Measurements from ENCODE around the gene ZBTB24. TPM values are rescaled to one million over a fixed set of nuclear protein-coding genes. Genes with fewer than 3 reads are reported as not detected.
"Not testable (repeated sequence)": the region's sequence is repeated elsewhere in the genome, so short reads cannot be mapped to it uniquely, and the experiment has no call there.

ZBTB24 gene
- polyA plus RNA-seq: 1 to 10 TPM; 1.4 to 2.9 (median 1.7) TPM

DNA sequence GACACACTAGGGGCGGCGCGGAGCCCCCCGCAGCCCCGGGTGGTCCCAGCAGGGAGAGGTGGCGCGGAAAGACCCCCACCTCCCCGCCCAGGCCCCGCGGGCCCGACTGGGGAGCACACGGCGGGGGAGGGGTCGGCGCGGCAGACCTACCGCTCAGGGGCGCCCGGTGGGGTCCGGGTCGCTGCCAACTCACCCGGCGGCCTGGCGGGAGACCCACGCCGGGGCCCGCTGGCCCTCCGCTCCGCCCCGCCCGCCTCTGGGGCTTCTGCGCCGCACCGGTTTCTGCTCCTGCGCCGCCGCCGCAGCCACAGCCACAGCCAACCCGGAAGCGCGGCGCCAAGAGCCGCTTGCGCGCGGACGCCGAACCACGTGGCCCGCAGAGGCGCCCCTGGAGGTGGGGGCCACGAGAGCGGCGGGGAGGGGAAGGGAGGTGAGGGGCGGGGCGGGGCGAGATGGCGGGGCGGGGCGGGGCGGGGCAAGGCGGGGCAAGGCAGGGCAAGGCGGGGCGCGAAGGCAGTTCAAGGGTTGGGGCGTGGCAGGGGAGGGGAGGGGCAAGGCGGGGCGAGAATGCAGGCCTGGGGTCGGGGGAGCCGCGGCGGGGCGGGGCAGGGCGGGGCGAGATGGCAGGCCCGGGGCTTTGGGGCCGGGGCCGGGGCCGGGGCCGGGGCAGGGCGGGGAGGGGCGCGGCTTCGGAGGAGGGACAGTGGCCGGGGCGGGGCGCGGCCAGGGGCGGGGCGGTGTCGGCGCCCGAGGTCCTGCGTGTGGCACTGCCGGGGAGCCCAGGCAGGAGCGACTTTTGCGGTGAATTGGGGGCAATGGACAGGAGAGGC lies at the start of gene ZBTB24:
Gene ZBTB24 (minus strand): TSS at position 315 of the 830 bp plus-strand sequence. CDS start 1,193 bp downstream, outside the sequence.
- H3K27ac ChIP-seq (ENCODE audit: low read depth, low read length): no peak within 1 kb of the TSS
- 1% methylated on average over 48 to 94 of the region's 97 CpGs for WGBS, 3 donors

DNA sequence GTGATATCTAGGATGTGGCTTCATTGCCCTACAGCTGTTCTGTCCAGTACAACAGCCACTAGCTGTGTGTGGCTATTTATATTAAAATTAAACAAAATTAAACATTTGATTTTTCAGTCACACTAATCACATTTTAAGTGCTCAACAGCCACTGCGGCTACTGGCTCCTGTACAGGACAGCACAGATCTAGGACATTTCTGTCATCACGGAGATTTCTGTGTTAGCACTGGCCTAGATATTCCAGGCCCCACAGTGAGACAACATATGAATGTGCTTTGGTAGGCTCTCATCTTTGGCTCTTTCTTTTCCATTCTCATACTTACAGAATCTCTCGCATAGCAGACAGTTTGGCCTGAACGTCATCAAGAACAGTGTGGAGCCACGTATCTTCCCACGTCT lies 48.4 kb upstream of the ZBTB24 start:
- 74 to 81% (median 79%) methylated on average over 6 of the region's 6 CpGs for WGBS, 3 donors
- H3K27ac ChIP-seq (ENCODE audit: low read depth, low read length): no peak overlapping the region

DNA sequence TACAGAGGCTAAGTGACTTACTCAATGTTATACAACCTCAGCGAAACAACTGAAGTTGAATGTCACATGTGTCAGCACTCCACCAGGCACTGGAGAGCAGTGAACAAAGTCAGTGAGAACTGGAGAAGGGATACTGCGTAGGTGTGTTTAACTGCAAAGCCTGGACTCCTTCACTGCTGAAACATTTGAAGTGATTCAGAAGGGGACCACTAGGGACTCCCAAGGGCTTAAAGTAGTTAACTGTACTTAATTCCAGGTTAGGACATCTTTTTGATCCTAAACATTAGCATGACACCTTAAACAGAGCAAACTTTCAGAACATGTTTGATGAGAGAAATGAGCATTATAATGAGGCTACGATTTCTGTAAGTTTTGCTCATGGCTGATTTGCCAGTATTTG lies 45.0 kb upstream of the ZBTB24 start:
- 84 to 90% (median 90%) methylated on average over 3 of the region's 3 CpGs for WGBS, 3 donors
- no peak overlapping the region for H3K27ac ChIP-seq (ENCODE audit: low read depth, low read length)

DNA sequence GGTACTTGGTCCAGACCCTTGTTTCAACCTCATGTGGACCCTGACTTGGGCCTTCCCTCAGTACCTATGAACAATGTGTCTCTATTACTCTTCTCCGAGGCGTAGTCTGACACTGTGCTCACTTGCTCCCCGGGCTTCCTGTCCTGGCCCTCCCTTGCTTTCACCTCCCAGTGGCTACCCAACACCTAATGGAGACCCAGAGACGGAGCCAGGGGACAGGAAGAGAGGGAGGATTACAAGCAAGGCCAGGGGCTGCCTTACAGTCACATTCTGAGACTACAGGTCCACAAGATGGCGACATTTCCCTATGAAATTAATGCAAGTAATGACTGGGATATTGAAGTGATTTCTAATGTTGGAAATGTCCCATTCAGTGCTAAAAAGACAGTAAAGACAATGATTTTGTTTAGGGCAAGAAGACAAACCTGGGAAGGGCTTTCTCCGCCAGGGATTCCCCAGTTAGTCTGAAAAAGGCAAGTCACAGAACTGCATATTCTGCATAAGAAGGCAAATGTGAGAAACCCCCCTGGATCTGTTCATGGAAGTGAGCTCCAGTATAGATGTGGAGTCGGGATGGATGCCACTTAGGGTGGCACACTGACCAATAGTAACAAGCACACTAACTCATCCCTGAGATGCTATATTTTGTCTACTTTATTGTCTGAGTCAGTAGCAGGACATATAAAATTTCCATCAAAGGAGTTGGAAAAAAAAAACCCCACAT lies 44.0 kb upstream of the ZBTB24 start:
- WGBS, 3 donors: 50 to 57% (median 53%) methylated on average over 7 of the region's 7 CpGs
- H3K27ac ChIP-seq (ENCODE audit: low read depth, low read length): no peak overlapping the region

DNA sequence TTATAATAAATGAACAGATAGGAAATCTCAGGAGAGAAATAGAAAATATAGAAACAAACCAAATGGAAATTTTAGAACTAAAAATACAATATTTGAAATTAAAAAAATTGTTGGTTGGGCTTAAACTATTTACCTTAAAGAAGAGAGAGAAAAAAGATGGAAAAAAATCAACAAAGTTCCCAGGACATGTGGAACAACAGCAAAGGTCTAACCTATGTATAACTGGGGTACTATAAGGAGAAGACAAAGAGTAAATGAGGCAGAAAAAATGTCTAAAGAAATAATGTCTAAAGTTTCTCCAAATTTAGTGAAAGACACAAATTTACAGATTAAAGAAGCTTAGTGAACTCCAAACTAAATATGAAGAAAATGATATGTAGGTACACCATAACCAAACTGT lies 41.1 kb upstream of the ZBTB24 start:
- H3K27ac ChIP-seq (ENCODE audit: low read depth, low read length): no peak overlapping the region

DNA sequence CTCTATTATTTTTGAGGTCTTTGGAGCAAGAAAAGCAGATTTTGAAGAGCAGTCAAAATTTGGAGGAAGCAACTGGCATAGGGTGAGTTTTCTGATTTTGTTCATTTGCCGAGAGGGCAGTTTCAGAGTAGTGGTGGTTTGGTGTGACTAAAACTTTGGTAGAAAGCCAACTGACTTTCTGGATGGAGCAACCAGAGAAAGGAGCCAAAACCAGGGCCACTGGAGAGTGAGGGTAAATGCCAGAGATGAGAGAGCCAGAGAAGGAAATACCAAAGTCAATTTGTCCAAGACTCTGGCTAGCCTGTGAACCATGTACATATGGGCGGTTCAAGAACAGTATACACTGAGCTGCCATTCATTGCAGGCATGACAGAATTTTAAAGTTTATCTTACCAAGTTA lies 40.5 kb upstream of the ZBTB24 start:
- H3K27ac ChIP-seq (ENCODE audit: low read depth, low read length): no peak overlapping the region
- 71 to 89% (median 85%) methylated on average over 2 of the region's 2 CpGs for WGBS, 3 donors

DNA sequence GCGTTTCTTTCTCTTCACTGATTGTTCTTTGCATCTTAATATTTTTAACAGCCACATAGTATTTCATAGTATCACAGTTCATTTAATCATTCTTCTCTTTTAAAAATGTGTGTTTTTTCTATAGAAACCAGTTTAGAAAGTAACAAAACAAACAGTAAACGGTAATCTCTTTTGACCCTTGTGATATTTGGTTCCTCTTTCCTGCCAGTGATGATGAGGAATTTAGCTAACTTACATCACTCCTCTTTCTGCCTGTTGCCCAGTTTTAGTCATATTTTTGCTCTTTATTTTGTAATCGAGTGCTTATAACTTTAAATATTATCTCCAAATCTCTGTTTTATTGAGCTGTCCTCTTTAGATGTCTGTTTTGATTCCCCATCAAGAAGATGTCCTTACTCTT lies 38.1 kb upstream of the ZBTB24 start:
- 58 to 67% (median 64%) methylated on average over 3 of the region's 3 CpGs for WGBS, 3 donors
- no peak overlapping the region for H3K27ac ChIP-seq (ENCODE audit: low read depth, low read length)

DNA sequence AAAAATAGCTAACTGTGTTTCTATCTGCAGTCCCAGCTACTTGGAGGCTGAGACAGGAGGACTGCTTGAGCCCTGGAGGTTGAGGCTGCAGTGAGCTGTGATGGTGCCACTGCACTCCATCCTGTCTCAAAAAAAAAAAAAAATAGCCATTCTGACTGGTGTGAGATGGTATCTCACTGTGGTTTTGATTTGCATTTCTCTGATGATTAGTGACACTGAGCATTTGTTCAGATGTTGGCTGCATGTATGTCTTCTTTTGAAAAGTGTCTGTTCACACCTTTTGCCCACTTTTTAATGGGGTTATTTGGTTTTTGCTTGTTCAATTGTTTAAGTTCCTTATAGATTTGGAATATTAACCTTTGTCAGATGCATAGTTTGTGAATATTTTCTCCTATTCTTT lies 36.6 kb upstream of the ZBTB24 start:
- not testable (repeated sequence) for H3K27ac ChIP-seq (ENCODE audit: low read depth, low read length)

DNA sequence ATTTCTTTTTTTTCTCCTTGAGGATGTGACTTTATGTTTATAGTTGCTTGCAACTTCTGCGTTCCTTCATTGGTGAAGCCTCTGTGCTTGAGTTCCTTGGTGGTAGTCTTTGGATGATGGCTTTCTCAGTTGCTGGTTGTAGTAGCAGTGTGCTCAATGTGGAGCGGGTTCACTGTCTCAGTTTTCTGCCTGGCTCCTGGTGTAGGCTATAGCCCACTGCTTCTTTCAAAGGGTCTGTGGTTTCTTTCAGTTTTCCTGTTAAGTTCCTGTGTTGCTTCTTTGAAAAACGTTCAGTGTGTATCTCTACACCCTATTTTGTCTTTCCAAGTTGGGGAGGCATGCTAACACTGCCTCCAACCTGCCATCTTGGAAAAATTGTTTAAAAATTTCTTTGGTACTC lies 33.9 kb upstream of the ZBTB24 start:
- WGBS, 3 donors: 54 to 66% (median 61%) methylated on average over 3 of the region's 3 CpGs
- no peak overlapping the region for H3K27ac ChIP-seq (ENCODE audit: low read depth, low read length)

DNA sequence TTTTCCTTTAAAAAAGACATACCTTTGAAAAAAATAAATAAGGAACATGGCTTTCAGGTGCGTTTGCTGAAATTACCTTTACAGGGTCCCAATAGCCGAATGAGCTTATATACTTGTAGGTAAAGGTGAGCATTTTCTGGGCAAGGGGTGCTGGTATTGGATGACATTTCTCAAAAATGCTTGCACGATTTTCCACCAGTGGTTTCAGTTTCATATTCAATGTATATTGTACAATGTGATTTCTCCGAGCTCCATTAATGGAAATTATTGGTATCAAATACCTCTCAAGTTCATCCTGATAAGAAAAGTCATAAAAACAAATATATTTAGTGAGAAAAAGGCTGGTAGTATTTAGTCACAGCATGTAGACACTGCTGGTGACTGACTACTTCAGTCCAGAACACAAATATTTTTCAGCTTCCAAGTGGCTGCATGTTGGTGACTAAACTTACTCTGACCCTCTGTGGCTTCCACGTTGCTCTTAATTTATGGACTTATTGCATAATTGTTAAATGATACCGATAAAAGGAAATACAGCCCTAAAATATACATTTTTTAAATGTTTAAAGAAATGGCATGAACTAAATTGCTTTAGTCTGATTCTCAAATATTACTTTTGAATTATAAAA lies 32.9 kb upstream of the ZBTB24 start:
- 43 to 79% (median 46%) methylated on average over 6 of the region's 6 CpGs for WGBS, 3 donors
- no peak overlapping the region for H3K27ac ChIP-seq (ENCODE audit: low read depth, low read length)

DNA sequence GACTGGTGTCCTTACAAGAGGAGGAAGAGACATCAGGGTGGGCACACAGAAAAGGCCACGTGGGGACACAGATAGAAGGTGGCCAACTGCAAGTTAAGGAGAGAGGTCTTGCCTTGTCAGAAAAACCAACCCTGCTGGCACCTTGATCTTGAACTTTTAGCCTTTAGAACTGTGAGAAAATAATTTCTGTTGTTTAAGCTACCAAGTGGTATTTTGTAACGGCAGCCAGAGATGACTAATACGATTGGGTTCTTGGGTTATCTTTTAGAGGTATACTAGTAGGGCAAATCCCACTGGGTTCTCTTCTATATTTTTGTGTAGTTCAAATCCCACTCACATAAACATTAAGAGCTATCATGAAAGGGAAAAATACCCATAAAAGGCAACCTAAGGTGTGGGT lies 31.9 kb upstream of the ZBTB24 start:
- 88 to 94% (median 88%) methylated on average over 3 of the region's 3 CpGs for WGBS, 3 donors

DNA sequence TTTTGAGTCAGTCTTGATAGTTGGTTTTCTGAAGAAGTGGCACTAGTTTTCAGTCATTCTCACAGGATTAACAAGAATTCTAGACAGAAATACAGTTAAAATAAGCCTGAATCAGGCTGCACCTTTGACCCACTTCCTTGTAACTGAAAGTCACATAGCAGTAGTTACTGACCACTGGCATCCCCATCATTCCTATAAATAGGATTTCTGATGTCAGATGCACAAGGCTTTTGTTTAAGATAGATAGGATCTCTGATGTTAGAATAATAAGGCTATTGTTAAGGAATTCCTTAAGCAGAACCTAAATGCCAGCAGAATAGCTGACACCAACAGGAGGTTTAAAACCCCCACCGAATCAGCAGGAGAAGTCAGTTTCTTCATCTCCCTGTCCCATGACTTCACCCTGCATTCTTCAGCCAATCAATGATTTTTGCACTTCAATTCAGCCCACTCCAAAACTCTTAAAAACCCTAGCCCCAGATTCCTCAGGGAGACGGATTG lies 30.6 kb upstream of the ZBTB24 start:
- H3K27ac ChIP-seq (ENCODE audit: low read depth, low read length): no peak overlapping the region
- WGBS, 3 donors: 70 to 82% (median 73%) methylated on average over 2 of the region's 2 CpGs

More for the DNA sequence above, 31.9 kb upstream of the ZBTB24 start:
- H3K27ac ChIP-seq (ENCODE audit: low read depth, low read length): no peak overlapping the region

DNA sequence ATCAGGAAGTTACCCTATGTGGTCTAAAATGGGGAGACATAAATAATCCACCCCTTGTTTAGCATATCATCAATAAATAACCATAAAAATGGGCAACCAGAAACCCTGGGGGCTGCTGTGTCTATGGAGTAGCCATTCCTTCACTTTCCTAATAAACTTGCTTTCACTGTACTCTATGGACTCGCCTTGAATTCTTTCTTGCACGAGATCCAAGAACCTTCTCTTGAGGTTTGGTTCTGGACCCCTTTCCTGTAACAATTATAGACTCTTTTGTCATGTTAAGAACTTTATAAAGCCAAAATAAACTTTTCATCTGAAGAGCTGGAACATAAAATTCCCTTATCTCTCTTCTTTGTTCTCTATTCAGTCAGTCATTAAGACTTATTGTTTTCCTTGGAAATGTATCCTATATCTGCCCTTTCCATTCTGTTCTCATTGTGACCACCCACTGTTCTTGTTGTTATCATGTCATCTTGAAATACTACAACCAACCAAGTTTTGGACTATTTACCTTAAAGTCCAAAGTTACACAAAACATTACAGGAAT lies 29.3 kb upstream of the ZBTB24 start:
- no peak overlapping the region for H3K27ac ChIP-seq (ENCODE audit: low read depth, low read length)
- 63 to 79% (median 79%) methylated on average over 2 of the region's 2 CpGs for WGBS, 3 donors

DNA sequence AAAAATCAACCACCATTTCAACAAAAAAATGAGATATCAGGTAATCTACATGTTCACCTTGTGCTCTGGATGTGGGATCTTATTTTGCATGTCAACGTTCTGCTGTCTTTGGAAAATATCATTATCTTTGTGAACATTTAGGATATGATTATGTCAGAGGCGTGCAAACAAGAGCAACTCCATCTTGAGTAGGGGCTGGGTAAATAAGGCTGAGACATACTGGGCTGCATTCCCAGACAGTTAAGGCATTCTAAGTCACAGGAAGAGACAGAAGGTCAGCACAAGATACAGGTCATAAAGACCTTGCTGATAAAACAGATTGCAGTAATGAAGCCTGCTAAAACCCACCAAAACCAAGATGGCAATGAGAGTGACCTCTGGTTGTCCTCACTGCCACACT lies 28.8 kb upstream of the ZBTB24 start:
- 67 to 89% (median 84%) methylated on average over 2 of the region's 2 CpGs for WGBS, 3 donors
- H3K27ac ChIP-seq (ENCODE audit: low read depth, low read length): no peak overlapping the region

DNA sequence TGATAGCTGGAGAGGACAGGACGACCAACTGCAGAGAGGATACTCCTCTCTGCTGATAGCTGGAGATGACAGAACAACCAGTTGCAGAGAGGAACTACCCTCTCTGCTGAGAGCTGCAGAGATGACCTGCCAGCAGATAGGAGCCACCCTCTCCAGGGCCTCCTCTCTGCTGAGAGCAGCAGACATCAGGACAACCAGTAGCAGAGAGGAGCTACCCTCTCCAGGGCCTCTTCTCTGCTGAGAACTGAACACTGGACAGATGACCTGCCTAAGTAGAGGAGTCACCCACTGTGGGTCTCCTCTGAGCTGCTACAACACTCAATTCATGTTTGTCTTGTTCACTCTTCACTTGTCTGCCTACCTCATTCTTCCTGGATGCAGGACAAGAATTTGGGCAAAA lies 27.3 kb upstream of the ZBTB24 start:
- WGBS, 3 donors: 83 to 94% (median 93%) methylated on average over 1 of the region's 1 CpG
- no peak overlapping the region for H3K27ac ChIP-seq (ENCODE audit: low read depth, low read length)

DNA sequence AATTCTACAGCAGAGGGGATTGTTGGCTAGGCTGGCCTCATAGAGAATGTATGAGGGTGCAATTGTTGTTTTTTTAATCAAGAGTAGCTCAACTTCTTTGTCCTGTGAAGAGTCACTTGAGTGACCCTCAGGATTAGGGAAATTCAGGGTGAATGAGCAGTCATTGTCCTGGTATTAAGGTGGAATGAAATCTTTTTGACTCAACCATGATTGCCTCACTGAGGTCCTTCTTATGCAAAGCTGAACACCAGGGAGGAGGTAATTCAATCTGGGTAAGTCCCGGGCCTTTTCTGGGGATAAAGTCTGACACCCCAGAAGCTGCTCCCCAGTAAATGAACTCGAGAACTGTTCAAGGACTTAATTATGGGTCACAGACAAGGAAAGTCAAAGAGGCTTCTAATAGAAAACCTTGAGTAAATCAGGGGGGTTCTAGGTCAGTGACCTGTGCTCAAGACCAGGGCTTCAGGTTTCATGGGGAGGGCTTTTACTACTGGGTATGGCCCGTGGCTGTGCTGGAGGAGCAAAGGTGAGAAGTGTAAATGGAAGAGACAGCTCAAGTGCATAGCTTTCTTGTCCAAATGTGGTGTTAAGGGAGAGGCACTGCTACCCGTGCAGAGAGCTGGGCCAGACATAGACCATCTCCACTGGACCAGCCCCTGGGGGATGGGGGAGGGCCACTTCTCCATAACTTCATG lies 25.3 kb upstream of the ZBTB24 start:
- no peak overlapping the region for H3K27ac ChIP-seq (ENCODE audit: low read depth, low read length)
- 77 to 82% (median 80%) methylated on average over 4 of the region's 4 CpGs for WGBS, 3 donors

DNA sequence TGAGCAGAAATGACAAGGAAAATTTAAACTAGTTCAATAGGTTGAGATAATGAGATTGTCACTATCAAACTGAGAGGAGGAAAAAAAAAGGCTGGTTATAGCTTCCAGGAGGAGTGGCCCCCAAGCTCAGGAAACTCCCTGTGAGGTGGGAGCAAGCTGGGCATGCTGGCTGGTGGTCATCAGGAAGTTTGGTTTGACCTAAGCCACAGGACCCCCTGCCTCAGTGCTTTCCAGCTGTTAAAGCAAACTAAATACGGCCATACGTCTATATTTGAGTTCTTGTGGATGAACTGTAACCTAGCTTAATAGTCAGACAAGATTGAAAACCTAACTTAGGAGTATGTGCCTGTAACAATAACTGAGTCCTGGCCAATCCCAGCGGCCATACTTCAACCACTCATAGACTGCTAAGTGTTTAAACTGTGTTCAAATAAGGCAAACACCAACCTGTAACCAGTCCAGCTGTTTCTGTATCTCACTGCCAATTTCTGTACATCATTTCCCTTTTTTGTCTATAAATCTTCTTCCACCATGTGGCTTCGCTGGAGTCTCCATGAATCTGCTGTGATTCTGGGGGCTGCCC lies 24.6 kb upstream of the ZBTB24 start:
- H3K27ac ChIP-seq (ENCODE audit: low read depth, low read length): no peak overlapping the region
- 67 to 87% (median 74%) methylated on average over 4 of the region's 4 CpGs for WGBS, 3 donors

DNA sequence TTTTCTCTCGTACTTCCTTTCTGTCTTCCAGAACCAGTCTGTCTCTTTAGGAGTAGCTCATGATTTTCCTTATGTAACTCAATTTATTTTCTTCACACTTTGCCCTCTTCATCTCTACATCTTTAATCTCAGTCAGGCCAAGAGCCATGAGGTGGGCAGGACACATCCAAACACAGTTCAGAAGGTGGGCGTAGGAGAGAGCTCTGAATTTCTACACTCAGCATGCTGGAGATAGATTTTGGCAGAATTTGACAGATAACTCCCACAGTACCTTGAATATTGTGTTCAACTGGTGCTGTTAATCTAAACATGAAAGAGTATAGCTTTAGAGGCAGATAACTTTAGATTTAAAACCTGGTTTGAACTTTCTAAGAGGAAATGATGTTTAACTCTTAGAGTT lies 23.8 kb upstream of the ZBTB24 start:
- no peak overlapping the region for H3K27ac ChIP-seq (ENCODE audit: low read depth, low read length)
- WGBS, 3 donors: 82 to 93% (median 88%) methylated on average over 2 of the region's 2 CpGs
